SK-N-SH (cell line): ENCODE data around the gene ZER1.

Experiments
- EP300 ChIP-seq, 2 experiments: IDR thresholded peaks; 2 replicates each; pipeline versions ENCODE4 v1.4.0 to v1.6.1; 2012; ENCODE audit warnings: borderline replicate concordance in 1 of 2, low read depth in 1 of 2, low read length in 1 of 2
- FOSL2 ChIP-seq: IDR thresholded peaks from 2 replicates; pipeline ENCODE4 v1.4.0; 2012; ENCODE audit warnings: low read depth, mild to moderate bottlenecking, moderate library complexity, borderline replicate concordance
- GABPA ChIP-seq: IDR thresholded peaks from 2 replicates; pipeline ENCODE4 v1.4.0; 2012; ENCODE audit warnings: low read depth, mild to moderate bottlenecking
- JUND ChIP-seq: IDR thresholded peaks from 2 replicates; pipeline ENCODE4 v1.4.0; 2012
- RAD21 ChIP-seq: IDR thresholded peaks from 2 replicates; pipeline ENCODE4 v1.6.1; 2012; ENCODE audit warnings: mild to moderate bottlenecking, low read length
- TAF1 ChIP-seq: IDR thresholded peaks from 2 replicates; pipeline ENCODE4 v1.6.1; 2012; ENCODE audit warnings: low read depth, mild to moderate bottlenecking, low read length, moderate library complexity, borderline replicate concordance
- YY1 ChIP-seq: IDR thresholded peaks from 2 replicates; pipeline ENCODE4 v1.4.0; 2012; ENCODE audit warnings: low read depth, mild to moderate bottlenecking
- TF ChIP-seq, protein P1 (sequence below): fragments of 200-600 bp; sonication (generic); IDR thresholded peaks from 2 replicates; pipeline ENCODE4 v1.6.1; 2017; ENCODE audit warnings: antibody characterized with exemption, mild to moderate bottlenecking, moderate library complexity
- TF ChIP-seq, protein P2 (sequence below): IDR thresholded peaks from 2 replicates; pipeline ENCODE4 v1.6.1; 2012; ENCODE audit warnings: mild to moderate bottlenecking, low read depth, low read length, moderate library complexity
- TF ChIP-seq, protein P3 (sequence below): IDR thresholded peaks from 2 replicates; pipeline ENCODE4 v1.4.0; 2012; ENCODE audit warnings: low read depth, borderline replicate concordance
- TF ChIP-seq, protein P4 (sequence below): IDR thresholded peaks from 2 replicates; pipeline ENCODE4 v1.4.0; 2012; ENCODE audit warnings: low read depth

DNA sequence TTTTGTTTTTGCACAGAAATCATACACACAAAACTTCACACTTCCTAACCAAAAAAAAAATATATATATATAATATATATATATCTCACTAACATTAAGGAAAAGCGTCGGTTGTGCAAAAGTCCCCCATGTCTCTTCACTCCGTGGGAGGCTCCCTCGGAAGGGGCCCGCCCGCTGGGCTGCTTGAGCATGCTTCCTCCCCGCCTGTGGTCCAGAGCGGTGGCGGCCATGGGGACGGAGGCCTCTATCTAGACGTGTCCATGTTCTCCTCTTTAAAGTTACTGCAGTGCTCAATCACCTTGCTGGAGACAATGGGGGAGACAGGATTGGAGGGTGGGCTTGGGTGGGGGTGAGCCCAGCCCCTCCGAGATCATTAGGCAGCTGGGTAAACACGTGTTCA lies 40.6 kb downstream of the ZER1 start:
- TF ChIP-seq RAD21, result no peak
- TF ChIP-seq, protein P1, sequence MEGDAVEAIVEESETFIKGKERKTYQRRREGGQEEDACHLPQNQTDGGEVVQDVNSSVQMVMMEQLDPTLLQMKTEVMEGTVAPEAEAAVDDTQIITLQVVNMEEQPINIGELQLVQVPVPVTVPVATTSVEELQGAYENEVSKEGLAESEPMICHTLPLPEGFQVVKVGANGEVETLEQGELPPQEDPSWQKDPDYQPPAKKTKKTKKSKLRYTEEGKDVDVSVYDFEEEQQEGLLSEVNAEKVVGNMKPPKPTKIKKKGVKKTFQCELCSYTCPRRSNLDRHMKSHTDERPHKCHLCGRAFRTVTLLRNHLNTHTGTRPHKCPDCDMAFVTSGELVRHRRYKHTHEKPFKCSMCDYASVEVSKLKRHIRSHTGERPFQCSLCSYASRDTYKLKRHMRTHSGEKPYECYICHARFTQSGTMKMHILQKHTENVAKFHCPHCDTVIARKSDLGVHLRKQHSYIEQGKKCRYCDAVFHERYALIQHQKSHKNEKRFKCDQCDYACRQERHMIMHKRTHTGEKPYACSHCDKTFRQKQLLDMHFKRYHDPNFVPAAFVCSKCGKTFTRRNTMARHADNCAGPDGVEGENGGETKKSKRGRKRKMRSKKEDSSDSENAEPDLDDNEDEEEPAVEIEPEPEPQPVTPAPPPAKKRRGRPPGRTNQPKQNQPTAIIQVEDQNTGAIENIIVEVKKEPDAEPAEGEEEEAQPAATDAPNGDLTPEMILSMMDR, result no peak
- TF ChIP-seq, protein P2, sequence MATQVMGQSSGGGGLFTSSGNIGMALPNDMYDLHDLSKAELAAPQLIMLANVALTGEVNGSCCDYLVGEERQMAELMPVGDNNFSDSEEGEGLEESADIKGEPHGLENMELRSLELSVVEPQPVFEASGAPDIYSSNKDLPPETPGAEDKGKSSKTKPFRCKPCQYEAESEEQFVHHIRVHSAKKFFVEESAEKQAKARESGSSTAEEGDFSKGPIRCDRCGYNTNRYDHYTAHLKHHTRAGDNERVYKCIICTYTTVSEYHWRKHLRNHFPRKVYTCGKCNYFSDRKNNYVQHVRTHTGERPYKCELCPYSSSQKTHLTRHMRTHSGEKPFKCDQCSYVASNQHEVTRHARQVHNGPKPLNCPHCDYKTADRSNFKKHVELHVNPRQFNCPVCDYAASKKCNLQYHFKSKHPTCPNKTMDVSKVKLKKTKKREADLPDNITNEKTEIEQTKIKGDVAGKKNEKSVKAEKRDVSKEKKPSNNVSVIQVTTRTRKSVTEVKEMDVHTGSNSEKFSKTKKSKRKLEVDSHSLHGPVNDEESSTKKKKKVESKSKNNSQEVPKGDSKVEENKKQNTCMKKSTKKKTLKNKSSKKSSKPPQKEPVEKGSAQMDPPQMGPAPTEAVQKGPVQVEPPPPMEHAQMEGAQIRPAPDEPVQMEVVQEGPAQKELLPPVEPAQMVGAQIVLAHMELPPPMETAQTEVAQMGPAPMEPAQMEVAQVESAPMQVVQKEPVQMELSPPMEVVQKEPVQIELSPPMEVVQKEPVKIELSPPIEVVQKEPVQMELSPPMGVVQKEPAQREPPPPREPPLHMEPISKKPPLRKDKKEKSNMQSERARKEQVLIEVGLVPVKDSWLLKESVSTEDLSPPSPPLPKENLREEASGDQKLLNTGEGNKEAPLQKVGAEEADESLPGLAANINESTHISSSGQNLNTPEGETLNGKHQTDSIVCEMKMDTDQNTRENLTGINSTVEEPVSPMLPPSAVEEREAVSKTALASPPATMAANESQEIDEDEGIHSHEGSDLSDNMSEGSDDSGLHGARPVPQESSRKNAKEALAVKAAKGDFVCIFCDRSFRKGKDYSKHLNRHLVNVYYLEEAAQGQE, result no peak
- TF ChIP-seq, protein P3, sequence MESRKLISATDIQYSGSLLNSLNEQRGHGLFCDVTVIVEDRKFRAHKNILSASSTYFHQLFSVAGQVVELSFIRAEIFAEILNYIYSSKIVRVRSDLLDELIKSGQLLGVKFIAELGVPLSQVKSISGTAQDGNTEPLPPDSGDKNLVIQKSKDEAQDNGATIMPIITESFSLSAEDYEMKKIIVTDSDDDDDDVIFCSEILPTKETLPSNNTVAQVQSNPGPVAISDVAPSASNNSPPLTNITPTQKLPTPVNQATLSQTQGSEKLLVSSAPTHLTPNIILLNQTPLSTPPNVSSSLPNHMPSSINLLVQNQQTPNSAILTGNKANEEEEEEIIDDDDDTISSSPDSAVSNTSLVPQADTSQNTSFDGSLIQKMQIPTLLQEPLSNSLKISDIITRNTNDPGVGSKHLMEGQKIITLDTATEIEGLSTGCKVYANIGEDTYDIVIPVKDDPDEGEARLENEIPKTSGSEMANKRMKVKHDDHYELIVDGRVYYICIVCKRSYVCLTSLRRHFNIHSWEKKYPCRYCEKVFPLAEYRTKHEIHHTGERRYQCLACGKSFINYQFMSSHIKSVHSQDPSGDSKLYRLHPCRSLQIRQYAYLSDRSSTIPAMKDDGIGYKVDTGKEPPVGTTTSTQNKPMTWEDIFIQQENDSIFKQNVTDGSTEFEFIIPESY, result no peak
- TF ChIP-seq JUND, result no peak
- no peak for TF ChIP-seq EP300 (IDR thresholded peaks at IDR 0.05; ENCODE audit: borderline replicate concordance in 1 of 2, low read depth in 1 of 2, low read length in 1 of 2)
- no peak for TF ChIP-seq TAF1
- TF ChIP-seq, protein P4, sequence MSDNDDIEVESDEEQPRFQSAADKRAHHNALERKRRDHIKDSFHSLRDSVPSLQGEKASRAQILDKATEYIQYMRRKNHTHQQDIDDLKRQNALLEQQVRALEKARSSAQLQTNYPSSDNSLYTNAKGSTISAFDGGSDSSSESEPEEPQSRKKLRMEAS, result no peak
- TF ChIP-seq YY1, result no peak
- TF ChIP-seq FOSL2, result no peak
- no peak for TF ChIP-seq GABPA
